WERI-Rb-1 (cell line): Measurements from ENCODE around the gene PLXDC2.

Experiments used
- DNase-seq: peaks from one replicate; pipeline ENCODE4 v3.0.0-alpha.2; 2020
- H3K27ac ChIP-seq: fragments of 250-450 bp; sonication (Bioruptor Pico); 2 replicates; pipeline ENCODE4 v1.5.1; 2020; ENCODE audit warnings: mild to moderate bottlenecking, moderate library complexity
- H3K27me3 ChIP-seq: fragments of 250-450 bp; sonication (Bioruptor Pico); 2 replicates; pipeline ENCODE4 v1.5.1; 2021; ENCODE audit warnings: mild to moderate bottlenecking, low read depth, moderate library complexity; ENCODE audit not compliant: insufficient read depth, severe bottlenecking
- H3K36me3 ChIP-seq: fragments of 250-450 bp; sonication (Bioruptor Pico); 2 replicates; pipeline ENCODE4 v1.5.1; 2020; ENCODE audit warnings: mild to moderate bottlenecking, moderate library complexity
- H3K4me3 ChIP-seq: 2 replicates; pipeline ENCODE4 v1.5.1; 2011; ENCODE audit warnings: low read depth, mild to moderate bottlenecking, control low read depth, low read length
- H3K9me3 ChIP-seq: fragments of 250-450 bp; sonication (Bioruptor Pico); 2 replicates; pipeline ENCODE4 v1.5.1; 2021; ENCODE audit warnings: mild to moderate bottlenecking, moderate library complexity; ENCODE audit not compliant: severe bottlenecking
- CTCF ChIP-seq: IDR thresholded peaks from 2 replicates; pipeline ENCODE4 v1.5.1; 2011; ENCODE audit warnings: low read depth, mild to moderate bottlenecking, control low read depth, inconsistent platforms, low read length

PLXDC2 gene

GRCh38 chr10:20221356-20221755 lies 405.1 kb downstream of the PLXDC2 start:
- Histone ChIP-seq H3K36me3 (no peaks in the 10 kb centered on the region), H3K27me3 (no peaks in the 10 kb centered on the region), H3K9me3 (no peaks in the 10 kb centered on the region), H3K4me3 (no peak overlapping the region), H3K27ac (no peak overlapping the region)
- no peak for TF ChIP-seq CTCF
- no peak for DNase-seq

GRCh38 chr10:20228729-20229128 lies 412.5 kb downstream of the PLXDC2 start:
- no peak for TF ChIP-seq CTCF
- H3K36me3 ChIP-seq, result no peaks in the 10 kb centered on the region
- H3K4me3 ChIP-seq, result no peak overlapping the region
- no peak for DNase-seq
- no peak overlapping the region for H3K27ac ChIP-seq
- H3K9me3 ChIP-seq, result no peaks in the 10 kb centered on the region
- H3K27me3 ChIP-seq, result no peaks in the 10 kb centered on the region

- Histone ChIP-seq H3K4me3 (no peak overlapping the region), H3K9me3 (no peaks in the 10 kb centered on the region), H3K36me3 (no peaks in the 10 kb centered on the region), H3K27ac (no peak overlapping the region), H3K27me3 (no peaks in the 10 kb centered on the region)
- no peak for TF ChIP-seq CTCF
- no peak for DNase-seq
Measured at GRCh38 chr10:20232079-20232705, 416.0 kb downstream of the PLXDC2 start.

- no peak overlapping the region for H3K4me3 ChIP-seq
- no peak for TF ChIP-seq CTCF
- H3K27ac ChIP-seq, result no peak overlapping the region
- no peaks in the 10 kb centered on the region for H3K9me3 ChIP-seq
- no peak for DNase-seq
- H3K27me3 ChIP-seq, result no peaks in the 10 kb centered on the region
- no peaks in the 10 kb centered on the region for H3K36me3 ChIP-seq
Measured at GRCh38 chr10:20233423-20233822, 417.2 kb downstream of the PLXDC2 start.

- H3K27ac ChIP-seq, result no peak overlapping the region
- no peaks in the 10 kb centered on the region for H3K36me3 ChIP-seq
- no peak overlapping the region for H3K4me3 ChIP-seq
- TF ChIP-seq CTCF, result no peak
- no peak for DNase-seq
- no peaks in the 10 kb centered on the region for H3K27me3 ChIP-seq
- no peaks in the 10 kb centered on the region for H3K9me3 ChIP-seq
Measured at GRCh38 chr10:20234579-20234978, 418.3 kb downstream of the PLXDC2 start.

GRCh38 chr10:20237091-20237570 lies 420.9 kb downstream of the PLXDC2 start:
- Histone ChIP-seq H3K27ac (no peak overlapping the region), H3K36me3 (no peaks in the 10 kb centered on the region), H3K9me3 (no peaks in the 10 kb centered on the region), H3K27me3 (no peaks in the 10 kb centered on the region), H3K4me3 (no peak overlapping the region)
- DNase-seq, result no peak
- TF ChIP-seq CTCF, result no peak
